SK-N-SH (cell line): ENCODE data around the gene GTF2I. TPM values are rescaled to one million over a fixed set of nuclear protein-coding genes. Genes with fewer than 3 reads are reported as not detected.
"Not testable (repeated sequence)": the region's sequence is repeated elsewhere in the genome, so short reads cannot be mapped to it uniquely, and the experiment has no call there.

Experiments
- CTCF ChIA-PET: fragments of 300-600, 350-600 bp; formaldehyde crosslinking; extraction: SDS; loops from one replicate; lab custom pipeline; 2021; lab: Yijun Ruan, JAX
- POLR2A ChIA-PET: fragments of 350-600 bp; sonication (Branson Sonifier 250); formaldehyde crosslinking; extraction: SDS; loops from one replicate; lab custom pipeline; 2020; ENCODE audit warnings: antibody characterized with exemption, inconsistent platforms; lab: Yijun Ruan, JAX
- DNase-seq: peaks from one replicate; pipeline ENCODE4 v3.0.0; 2012
- H2AFZ ChIP-seq: fragments of 200-600 bp; sonication (generic); 2 replicates; pipeline ENCODE4 v1.8.1; 2016; ENCODE audit warnings: antibody characterized with exemption, mild to moderate bottlenecking, low read depth
- H3F3A ChIP-seq: fragments of 200-600 bp; sonication (generic); replicated peaks from 2 replicates; pipeline ENCODE3; 2016; ENCODE audit warnings: antibody characterized with exemption, mild to moderate bottlenecking; ENCODE audit not compliant: insufficient read depth
- H3K27ac ChIP-seq, 2 experiments: fragments of 200-500 bp in 1 of 2; fragments of 200-600 bp in 1 of 2; sonication (Bioruptor generic) in 1 of 2; sonication (generic), shearing (Covaris generic) in 1 of 2; 2 replicates each; pipeline versions ENCODE4 v1.5.1 to v1.6.1; 2014 to 2016; ENCODE audit warnings: low read depth in 2 of 2, inconsistent platforms in 1 of 2, low read length in 1 of 2, mild to moderate bottlenecking in 1 of 2, mixed read lengths in 1 of 2
- H3K27me3 ChIP-seq: fragments of 200-600 bp; sonication (generic), shearing (Covaris generic); 2 replicates; pipeline ENCODE4 v1.6.1; 2016; ENCODE audit warnings: mixed run types; ENCODE audit not compliant: insufficient read depth
- H3K36me3 ChIP-seq, 2 experiments: fragments of 200-500 bp in 1 of 2; fragments of 200-600 bp in 1 of 2; sonication (Bioruptor generic) in 1 of 2; sonication (generic) in 1 of 2; replicated peaks in 1 of 2; 2 replicates each; pipeline versions ENCODE3 to v1.5.1; 2014 to 2016; ENCODE audit warnings: low read length in 1 of 2, mild to moderate bottlenecking in 1 of 2; ENCODE audit not compliant: insufficient read depth in 2 of 2, control insufficient read depth in 1 of 2
- H3K4me1 ChIP-seq, 2 experiments: fragments of 200-500 bp in 1 of 2; fragments of 200-600 bp in 1 of 2; sonication (Bioruptor generic) in 1 of 2; sonication (generic), shearing (Covaris generic) in 1 of 2; 2 replicates each; pipeline versions ENCODE4 v1.5.1 to v1.6.1; 2014 to 2016; ENCODE audit warnings: low read depth in 1 of 2, low read length in 1 of 2, mixed run types in 1 of 2; ENCODE audit not compliant: insufficient read depth in 2 of 2, control insufficient read depth in 1 of 2
- H3K4me2 ChIP-seq: fragments of 200-600 bp; sonication (generic), shearing (Covaris generic); 2 replicates; pipeline ENCODE4 v1.6.1; 2017; ENCODE audit warnings: mixed run types
- H3K4me3 ChIP-seq, 2 experiments: fragments of 200-500 bp in 1 of 2; fragments of 200-600 bp in 1 of 2; sonication (Bioruptor generic) in 1 of 2; sonication (generic), shearing (Covaris generic) in 1 of 2; 2 replicates each; pipeline versions ENCODE4 v1.5.1 to v1.8.1; 2014 to 2016; ENCODE audit warnings: low read depth in 2 of 2, inconsistent platforms in 1 of 2, low read length in 1 of 2, mild to moderate bottlenecking in 1 of 2, mixed read lengths in 1 of 2, moderate library complexity in 1 of 2
- H3K79me2 ChIP-seq: fragments of 200-600 bp; sonication (generic); 2 replicates; pipeline ENCODE4 v1.8.1; 2017; ENCODE audit warnings: mild to moderate bottlenecking; ENCODE audit not compliant: insufficient read depth
- H3K9ac ChIP-seq: fragments of 200-600 bp; sonication (generic); 2 replicates; pipeline ENCODE4 v1.6.1; 2017; ENCODE audit warnings: mixed run types
- H3K9me2 ChIP-seq: fragments of 200-600 bp; sonication (generic); 2 replicates; pipeline ENCODE4 v1.6.1; 2017; ENCODE audit warnings: mixed run types
- H3K9me3 ChIP-seq: fragments of 200-600 bp; sonication (generic); 2 replicates; pipeline ENCODE4 v1.6.1; 2017; ENCODE audit warnings: mixed run types, mild to moderate bottlenecking, moderate library complexity
- H4K20me1 ChIP-seq: fragments of 200-600 bp; sonication (generic); 2 replicates; pipeline ENCODE4 v1.6.1; 2017; ENCODE audit warnings: mild to moderate bottlenecking, mixed run types; ENCODE audit not compliant: insufficient read depth
- ELF1 ChIP-seq: IDR thresholded peaks from 2 replicates; pipeline ENCODE4 v1.4.0; 2012
- EP300 ChIP-seq, 2 experiments: IDR thresholded peaks; 2 replicates each; pipeline versions ENCODE4 v1.4.0 to v1.6.1; 2012; ENCODE audit warnings: borderline replicate concordance in 1 of 2, low read depth in 1 of 2, low read length in 1 of 2
- PBX3 ChIP-seq: IDR thresholded peaks from 2 replicates; pipeline ENCODE4; 2012
- SIN3A ChIP-seq: IDR thresholded peaks from 2 replicates; pipeline ENCODE4 v1.6.1; 2012; ENCODE audit warnings: low read depth, mild to moderate bottlenecking, low read length, moderate library complexity, borderline replicate concordance
- SMC3 ChIP-seq: IDR thresholded peaks from 2 replicates; pipeline ENCODE4 v1.6.1; 2012; ENCODE audit warnings: low read depth, low read length, improper control_type of control experiment
- WGBS: methylation state at CpG from one replicate; pipeline ENCODE4 v1.1.6; 2017; ENCODE audit warnings: low lambda C conversion rate; 5-methylcytosine and 5-hydroxymethylcytosine counted together
- polyA plus RNA-seq, 3 experiments: library from polyadenylated mRNA; depleted of rRNA; stranded (reverse); fragments of >200 nt; gene quantifications; 2 replicates each; pipeline ENCODE4 v1.2.3, GENCODE V29; 2012
- TF ChIP-seq, protein P1 (sequence below): IDR thresholded peaks from 2 replicates; pipeline ENCODE4 v1.4.0; 2012; ENCODE audit warnings: low read depth

GTF2I gene
- polyA plus RNA-seq, 1 of the 3 experiments (the other 2 are of a cell fraction) = 90.5 TPM

- H3K4me2 ChIP-seq = peak overlapping the region; percentile 15; the same call in 1 of the 2 replicates
- H3K27me3 ChIP-seq, H3K4me3 ChIP-seq, H3K9ac ChIP-seq, H3K9me2 ChIP-seq, H2AFZ ChIP-seq, H3K27ac ChIP-seq, POLR2A ChIA-PET, H3K9me3 ChIP-seq: not testable (repeated sequence)
- TF ChIP-seq PBX3 = peak; percentile 29
- 87% methylated on average over 21 of the region's 21 CpGs for WGBS
- H3K4me1 ChIP-seq = peaks cover 8 to 14% of the 10 kb centered on the region in 2 experiments; a peak in 2 of 4 replicates
- CTCF ChIA-PET = interaction anchor here (0.6 to 1.3 kb wide), 6 partner anchors 9 to 261 kb away, joined by 3 to 5 read pairs (median 3); no protein-coding TSS in a partner anchor
- peaks cover 86% of the 10 kb centered on the region for H4K20me1 ChIP-seq
- H3K79me2 ChIP-seq = peaks cover 92% of the 10 kb centered on the region
- H3K36me3 ChIP-seq = peaks cover 3 to 41% of the 10 kb centered on the region in 2 experiments
- H3F3A ChIP-seq = peaks cover 20% of the 10 kb centered on the region
- peak; percentile 53 for DNase-seq
Observed at GRCh38 chr7:74661836-74662794, 4.6 kb downstream of the GTF2I start.

- H3K27me3 ChIP-seq = no peaks in the 10 kb centered on the region
- no peak overlapping the region for H3K4me3 ChIP-seq
- CTCF ChIA-PET = interaction anchor here (0.6 to 0.8 kb wide), 2 partner anchors 10 to 301 kb away, joined by 3 read pairs; no protein-coding TSS in a partner anchor
- peaks cover 7% of the 10 kb centered on the region for H3F3A ChIP-seq
- WGBS = 95% methylated on average over 12 of the region's 12 CpGs
- H3K36me3 ChIP-seq = peaks cover 3 to 44% of the 10 kb centered on the region in 2 experiments
- H3K79me2 ChIP-seq = peaks cover 100% of the 10 kb centered on the region
- peaks cover 100% of the 10 kb centered on the region for H4K20me1 ChIP-seq
- no peaks in the 10 kb centered on the region for H3K9me3 ChIP-seq
- H3K27ac ChIP-seq = no peak overlapping the region
- no peak overlapping the region for H3K9ac ChIP-seq
- no peak overlapping the region for H2AFZ ChIP-seq
- H3K4me2 ChIP-seq = no peak overlapping the region
- no peak for DNase-seq
- TF ChIP-seq, protein P1, sequence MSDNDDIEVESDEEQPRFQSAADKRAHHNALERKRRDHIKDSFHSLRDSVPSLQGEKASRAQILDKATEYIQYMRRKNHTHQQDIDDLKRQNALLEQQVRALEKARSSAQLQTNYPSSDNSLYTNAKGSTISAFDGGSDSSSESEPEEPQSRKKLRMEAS = no peak
- no peak for TF ChIP-seq SIN3A
- no peak for TF ChIP-seq ELF1
- TF ChIP-seq EP300 (IDR thresholded peaks at IDR 0.05; ENCODE audit: borderline replicate concordance in 1 of 2, low read depth in 1 of 2, low read length in 1 of 2) = no peak
- TF ChIP-seq SMC3 = no peak
- H3K4me1 ChIP-seq = peaks cover 3 to 8% of the 10 kb centered on the region in 2 experiments; a peak in 2 of 4 replicates
- no peaks in the 10 kb centered on the region for H3K9me2 ChIP-seq
- POLR2A ChIA-PET = no interaction called here
Observed at GRCh38 chr7:74665296-74665938, 7.9 kb downstream of the GTF2I start.

DNA sequence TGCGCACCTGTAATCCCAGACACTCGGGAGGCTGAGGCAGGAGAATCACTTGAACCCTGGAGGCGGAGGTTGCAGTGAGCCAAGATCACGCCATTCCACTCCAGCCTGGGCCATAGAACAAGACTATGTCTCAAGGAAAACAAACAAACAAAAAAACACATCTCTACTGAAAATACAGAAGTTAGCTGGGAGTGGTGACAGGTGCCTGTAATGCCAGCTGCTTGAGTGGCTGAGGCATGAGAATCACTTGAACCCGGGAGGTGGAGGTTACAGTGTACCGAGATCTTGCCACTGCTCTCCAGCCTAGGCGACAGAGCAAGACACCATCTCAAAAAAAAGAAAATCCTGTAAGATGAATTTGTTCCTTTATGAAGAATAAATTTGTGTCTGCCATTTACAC lies 9.5 kb downstream of the GTF2I start:
- H3K9me3 ChIP-seq, H3K4me3 ChIP-seq, H3K27ac ChIP-seq, H3K27me3 ChIP-seq, H3K4me2 ChIP-seq, H3K4me1 ChIP-seq, H3K9me2 ChIP-seq, H3F3A ChIP-seq, CTCF ChIA-PET, DNase-seq, H3K9ac ChIP-seq, H2AFZ ChIP-seq: not testable (repeated sequence)
- Histone ChIP-seq H3K79me2 (peaks cover 100% of the 10 kb centered on the region), H3K36me3 (peaks cover 3 to 47% of the 10 kb centered on the region in 2 experiments), H4K20me1 (peaks cover 100% of the 10 kb centered on the region)
- POLR2A ChIA-PET = interaction anchor here (0.7 kb wide), 1 partner anchor 387 kb away, joined by 3 read pairs; no protein-coding TSS in a partner anchor
- 95% methylated on average over 7 of the region's 7 CpGs for WGBS

DNA sequence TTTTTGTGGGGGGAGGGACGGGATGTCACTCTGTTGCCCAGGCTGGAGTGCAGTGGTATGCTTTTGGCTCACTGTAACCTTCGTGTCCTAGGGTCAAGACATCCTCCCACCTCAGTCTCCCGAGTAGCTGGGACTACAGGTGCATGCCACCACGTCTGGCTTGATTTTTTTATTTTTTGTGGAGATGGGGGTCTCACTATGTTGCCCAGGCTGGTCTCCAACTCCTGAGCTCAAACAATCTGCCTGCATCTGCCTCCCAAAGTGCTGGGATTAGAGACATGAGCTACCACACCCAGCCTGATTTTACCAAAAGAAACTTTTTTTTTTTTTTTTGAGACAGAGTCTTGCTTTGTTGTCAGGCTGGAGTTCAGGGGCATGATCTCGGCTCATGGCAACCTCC lies 10.0 kb downstream of the GTF2I start:
- WGBS = 99% methylated on average over 5 of the region's 5 CpGs
- POLR2A ChIA-PET, H3K4me1 ChIP-seq, H3F3A ChIP-seq, H3K9me2 ChIP-seq, H3K9me3 ChIP-seq, H3K27me3 ChIP-seq, H3K27ac ChIP-seq, H3K9ac ChIP-seq, CTCF ChIA-PET, DNase-seq, H3K4me2 ChIP-seq, H2AFZ ChIP-seq, H3K4me3 ChIP-seq: not testable (repeated sequence)
- H3K36me3 ChIP-seq = peaks cover 3 to 47% of the 10 kb centered on the region in 2 experiments
- H4K20me1 ChIP-seq = peaks cover 100% of the 10 kb centered on the region
- H3K79me2 ChIP-seq = peaks cover 100% of the 10 kb centered on the region
